ENCODE results near the gene GPR107. TPM values are rescaled to one million over a fixed set of nuclear protein-coding genes. Genes with fewer than 3 reads are reported as not detected.

The GPR107 gene
- total and polyA plus RNA-seq, 8 donors, result 3.4 to 37.8 (median 13.2) TPM

GRCh38 chr9:130053109-130053503 lies 600 bp upstream of the GPR107 start:
- Histone ChIP-seq H3K4me1 (peaks cover 24 to 51% (median 35%) of the 10 kb centered on the region in 4 donors), H3K9me3 (no peaks in the 10 kb centered on the region), H3K4me3 (peak overlapping the region; percentile 76 to 99 (median 92)), H3K27ac (peak overlapping the region; percentile 84 to 93 (median 92)), H3K36me3 (peaks cover 0 to 4% (median under 1%) of the 10 kb centered on the region in 4 donors), H3K27me3 (no peaks in the 10 kb centered on the region)
- intact Hi-C loops (cut with DNase I; ENCODE audit: low total_unique reads), result no loop called here
- TF ChIP-seq CTCF (IDR thresholded peaks at IDR 0.05) (no peak), POLR2AphosphoS5 (IDR thresholded peaks at IDR 0.05) (no peak), POLR2A (IDR thresholded peaks at IDR 0.05) (no peak), EP300 (IDR thresholded peaks at IDR 0.05) (no peak)
- 12 to 16% (median 15%) methylated on average over 9 of the region's 9 CpGs for WGBS, 5 donors
- no peak for DNase-seq

- Histone ChIP-seq H3K27me3 (no peaks in the 10 kb centered on the region), H3K9me3 (no peaks in the 10 kb centered on the region), H3K36me3 (peaks cover 0 to 14% (median 12%) of the 10 kb centered on the region in 4 donors), H3K27ac (peak overlapping the region; percentile 84 to 93 (median 92)), H3K4me1 (peaks cover 24 to 51% (median 39%) of the 10 kb centered on the region in 4 donors), H3K4me3 (peak overlapping the region; percentile 76 to 99 (median 92))
- intact Hi-C loops (cut with DNase I; ENCODE audit: low total_unique reads), result no loop called here
- WGBS, 5 donors, result 2 to 5% (median 4%) methylated on average over 14 of the region's 14 CpGs
- peak in 1 of 2 donors; percentile 20 for DNase-seq
- TF ChIP-seq POLR2AphosphoS5 (IDR thresholded peaks at IDR 0.05) (no peak), CTCF (IDR thresholded peaks at IDR 0.05) (no peak), EP300 (IDR thresholded peaks at IDR 0.05) (no peak), POLR2A (IDR thresholded peaks at IDR 0.05) (no peak)
These were observed 650 bp downstream of the GPR107 start for GRCh38 chr9:130054325-130054786.

GRCh38 chr9:130054820-130055219 lies 1.1 kb downstream of the GPR107 start:
- 61 to 70% (median 66%) methylated on average over 8 of the region's 8 CpGs for WGBS, 5 donors
- no peak for DNase-seq
- H3K9me3 ChIP-seq, result no peaks in the 10 kb centered on the region
- H3K27ac ChIP-seq, result peak overlapping the region in 4 of 5 donors; percentile 8 to 93 (median 88)
- peaks cover 24 to 51% (median 39%) of the 10 kb centered on the region in 4 donors for H3K4me1 ChIP-seq
- no peaks in the 10 kb centered on the region for H3K27me3 ChIP-seq
- H3K36me3 ChIP-seq, result peaks cover 0 to 14% (median 12%) of the 10 kb centered on the region in 4 donors
- H3K4me3 ChIP-seq, result peak overlapping the region; percentile 76 to 99 (median 92)
- no peak for TF ChIP-seq POLR2AphosphoS5 (IDR thresholded peaks at IDR 0.05)
- TF ChIP-seq POLR2A (IDR thresholded peaks at IDR 0.05), result no peak
- TF ChIP-seq CTCF (IDR thresholded peaks at IDR 0.05), result no peak
- TF ChIP-seq EP300 (IDR thresholded peaks at IDR 0.05), result no peak
- intact Hi-C loops (cut with DNase I; ENCODE audit: low total_unique reads), result no loop called here

GRCh38 chr9:130058154-130058553 lies 4.4 kb downstream of the GPR107 start:
- peaks cover 0 to 14% (median 12%) of the 10 kb centered on the region in 4 donors for H3K36me3 ChIP-seq
- no peak for TF ChIP-seq EP300 (IDR thresholded peaks at IDR 0.05)
- peak in 1 of 7 experiments; percentile 28 for TF ChIP-seq CTCF (IDR thresholded peaks at IDR 0.05)
- H3K27me3 ChIP-seq, result no peaks in the 10 kb centered on the region
- peaks cover 7 to 58% (median 27%) of the 10 kb centered on the region in 4 donors for H3K4me1 ChIP-seq
- no peak for DNase-seq
- intact Hi-C loops (cut with DNase I; ENCODE audit: low total_unique reads), result no loop called here
- 77 to 89% (median 80%) methylated on average over 7 of the region's 7 CpGs for WGBS, 5 donors
- no peak overlapping the region for H3K27ac ChIP-seq
- no peaks in the 10 kb centered on the region for H3K9me3 ChIP-seq
- H3K4me3 ChIP-seq, result no peak overlapping the region

Measured in stomach (tissue), 9 donors.